ENCODE measurements around the gene FUT8.
"Not testable (repeated sequence)": the region's sequence is repeated elsewhere in the genome, so short reads cannot be mapped to it uniquely, and the experiment has no call there.

The FUT8 gene

GRCh38 chr14:65419593-65420252 is 7.2 kb downstream of the FUT8 start:
- no peak for DNase-seq

- no peak for DNase-seq
Measured at GRCh38 chr14:65421201-65421981, 8.9 kb downstream of the FUT8 start.

GRCh38 chr14:65422088-65422834 is 9.7 kb downstream of the FUT8 start:
- DNase-seq: no peak

- no peak for DNase-seq
Measured at GRCh38 chr14:65423982-65424381, 11.5 kb downstream of the FUT8 start.

GRCh38 chr14:65424531-65424930 is 12.0 kb downstream of the FUT8 start:
- no peak for DNase-seq

GRCh38 chr14:65425885-65426284 is 13.4 kb downstream of the FUT8 start:
- no peak for DNase-seq

- not testable (repeated sequence) for DNase-seq
Measured at GRCh38 chr14:65426902-65427301, 14.4 kb downstream of the FUT8 start.

GRCh38 chr14:65428691-65429090 is 16.2 kb downstream of the FUT8 start:
- DNase-seq: no peak

- DNase-seq: no peak
Measured at GRCh38 chr14:65429757-65430156, 17.2 kb downstream of the FUT8 start.

- DNase-seq: no peak
Measured at GRCh38 chr14:65431245-65431644, 18.7 kb downstream of the FUT8 start.

GRCh38 chr14:65431951-65432350 is 19.4 kb downstream of the FUT8 start:
- DNase-seq: no peak

GRCh38 chr14:65432361-65432948 is 19.9 kb downstream of the FUT8 start:
- no peak for DNase-seq

GRCh38 chr14:65433157-65433556 is 20.6 kb downstream of the FUT8 start:
- DNase-seq: no peak

- DNase-seq: no peak
Measured at GRCh38 chr14:65433646-65434045, 21.1 kb downstream of the FUT8 start.

- DNase-seq: no peak
Measured at GRCh38 chr14:65434216-65434850, 21.8 kb downstream of the FUT8 start.

GRCh38 chr14:65438266-65438933 is 25.9 kb downstream of the FUT8 start:
- no peak for DNase-seq

- DNase-seq: no peak
Measured at GRCh38 chr14:65439117-65439516, 26.6 kb downstream of the FUT8 start.

GRCh38 chr14:65440230-65440629 is 27.7 kb downstream of the FUT8 start:
- DNase-seq: no peak

- no peak for DNase-seq
Measured at GRCh38 chr14:65444230-65444629, 31.7 kb downstream of the FUT8 start.

GRCh38 chr14:65446159-65446558 is 33.6 kb downstream of the FUT8 start:
- no peak for DNase-seq

GRCh38 chr14:65449647-65450046 is 37.1 kb downstream of the FUT8 start:
- no peak for DNase-seq

GRCh38 chr14:65453807-65454480 is 41.4 kb downstream of the FUT8 start:
- no peak for DNase-seq

Data from activated CD8-positive, alpha-beta memory T cell treated with anti-CD3 and anti-CD28 coated beads for 24 hours (primary cell).